T-cell (primary cell): ENCODE data around the gene CREBBP. TPM values are rescaled to one million over a fixed set of nuclear protein-coding genes. Genes with fewer than 3 reads are reported as not detected.
"Not testable (repeated sequence)": the region's sequence is repeated elsewhere in the genome, so short reads cannot be mapped to it uniquely, and the experiment has no call there.

ENCODE experiments used
- ATAC-seq, 4 experiments: fragments of 200-7000 bp in 3 of 4; fragments of 150-1000 bp in 1 of 4; cut with Tn5 transposase; replicated peaks in 1 of 4; 1 replicate in 3 of 4; 2 replicates in 1 of 4; pipeline ENCODE4 v1.10.0; 2021; ENCODE audit warnings: moderate library complexity in 3 of 4, mild to moderate bottlenecking in 2 of 4, moderate number of reproducible peaks in 1 of 4
- CTCF ChIA-PET, 2 donors: fragments of 300-600 bp; sonication (Branson Sonifier 250); formaldehyde crosslinking; loops; one replicate each; lab custom pipeline; 2022; ENCODE audit warnings: antibody characterized with exemption in 2 of 2; lab: Charles Lee
- POLR2A ChIA-PET, 2 donors: fragments of 300-600 bp; sonication (Branson Sonifier 250); formaldehyde crosslinking; loops; one replicate each; lab custom pipeline; 2022; ENCODE audit warnings: antibody characterized with exemption in 2 of 2; lab: Charles Lee
- DNase-seq, 35 experiments: peaks; one replicate each; pipeline versions ENCODE4 v3.0.0 to v3.0.0-alpha.2; 2013 to 2023
- H3K27ac ChIP-seq: one replicate; pipeline ENCODE4 v1.5.1; 2013; ENCODE audit warnings: low read length
- H3K27me3 ChIP-seq, 2 experiments: replicated peaks in 1 of 2; 1 replicate in 1 of 2; 2 replicates in 1 of 2; pipeline versions ENCODE4 v1.6.1 to v1.7.0; 2013; ENCODE audit warnings: low read length in 1 of 2, mixed read lengths in 1 of 2; ENCODE audit not compliant: control insufficient read depth in 2 of 2, insufficient read depth in 2 of 2; ENCODE audit errors: extremely low read depth in 1 of 2
- H3K36me3 ChIP-seq, 2 donors: 1 replicate in 1 of 2; 2 replicates in 1 of 2; pipeline versions ENCODE4 v1.6.1 to v1.7.0; 2013; ENCODE audit warnings: low read length in 1 of 2; ENCODE audit not compliant: control insufficient read depth in 2 of 2, insufficient read depth in 1 of 2; ENCODE audit errors: extremely low read depth in 1 of 2
- H3K4me1 ChIP-seq, 2 experiments: 1 replicate in 1 of 2; 2 replicates in 1 of 2; pipeline versions ENCODE4 v1.6.1 to v1.7.0; 2013; ENCODE audit warnings: low read length in 2 of 2, mixed read lengths in 1 of 2; ENCODE audit not compliant: insufficient read depth in 2 of 2, control insufficient read depth in 1 of 2; ENCODE audit errors: extremely low read depth in 1 of 2
- H3K4me3 ChIP-seq, 2 donors: 1 replicate in 1 of 2; 2 replicates in 1 of 2; pipeline versions ENCODE4 v1.5.1 to v1.7.0; 2013; ENCODE audit warnings: mild to moderate bottlenecking in 2 of 2, low read length in 1 of 2, moderate library complexity in 1 of 2; ENCODE audit not compliant: control insufficient read depth in 1 of 2; ENCODE audit errors: extremely low read depth in 1 of 2
- H3K9me3 ChIP-seq: 2 replicates; pipeline ENCODE4 v1.7.0; 2013
- H3K27ac Mint-ChIP-seq, 2 donors: one replicate each; pipeline ENCODE4 v1.8.0; 2020 to 2021; ENCODE audit warnings: mild to moderate bottlenecking in 2 of 2, mixed read lengths in 2 of 2
- H3K27me3 Mint-ChIP-seq, 2 donors: one replicate each; pipeline ENCODE4 v1.8.0; 2021 to 2022; ENCODE audit warnings: mixed read lengths in 2 of 2
- H3K36me3 Mint-ChIP-seq: one replicate; pipeline ENCODE4 v1.8.0; 2021; ENCODE audit warnings: mixed read lengths
- H3K4me1 Mint-ChIP-seq, 3 donors: one replicate each; pipeline ENCODE4 v1.8.0; 2020 to 2022; ENCODE audit warnings: mixed read lengths in 3 of 3, mild to moderate bottlenecking in 1 of 3
- H3K4me3 Mint-ChIP-seq, 3 donors: one replicate each; pipeline ENCODE4 v1.8.0; 2020 to 2022; ENCODE audit warnings: mild to moderate bottlenecking in 3 of 3, mixed read lengths in 3 of 3, moderate library complexity in 3 of 3
- H3K9me3 Mint-ChIP-seq, 3 donors: one replicate each; pipeline ENCODE4 v1.8.0; 2020 to 2022; ENCODE audit warnings: mixed read lengths in 3 of 3
- WGBS: methylation state at CpG from one replicate; pipeline ENCODE4 v1.1.5; 2013; ENCODE audit warnings: missing lambda C conversion rate; ENCODE audit not compliant: insufficient coverage; 5-methylcytosine and 5-hydroxymethylcytosine counted together
- total RNA-seq, 35 experiments: library from RNA in 6 of 35; stranded (reverse) in 6 of 35; fragments of 120-200 nt in 1 of 35; gene quantifications; one replicate each; pipeline versions ENCODE4 v1.2.1 to v1.2.4 and lab custom pipeline; 2013 to 2026

CREBBP gene
- total RNA-seq, 5 donors from 2014 or later (not counting 1 experiment from before 2014, with no cell fraction given): 114 to 183 (median 127) TPM

DNA sequence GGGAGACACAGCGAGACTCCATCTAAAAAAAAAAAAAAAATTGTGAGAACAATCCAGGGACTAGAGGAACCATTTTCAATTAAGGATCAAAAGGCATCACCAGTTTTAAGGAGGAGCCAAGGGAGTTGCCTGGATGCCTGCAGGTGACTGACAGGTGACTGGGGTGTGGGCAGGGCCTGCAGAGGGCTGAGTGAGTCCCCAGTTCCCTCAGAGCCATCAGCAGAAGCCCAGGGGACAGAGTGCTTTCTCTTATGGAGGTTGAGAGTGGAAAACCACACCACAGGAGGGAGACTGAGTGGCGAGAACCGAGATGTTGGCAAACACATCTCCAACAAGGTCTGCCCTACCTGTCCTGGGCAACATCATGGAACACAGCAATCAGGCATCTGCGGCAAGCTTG, 27.1 kb upstream of the CREBBP start:
- WGBS: 84% methylated on average over 3 of the region's 4 CpGs
- H3K4me3 Mint-ChIP-seq: no peak overlapping the region
- H3K36me3 Mint-ChIP-seq: no peaks in the 10 kb centered on the region
- H3K9me3 Mint-ChIP-seq: no peaks in the 10 kb centered on the region
- Histone ChIP-seq H3K27me3 (peaks cover 0 to 12% of the 10 kb centered on the region in 2 experiments), H3K27ac (no peak overlapping the region), H3K9me3 (no peaks in the 10 kb centered on the region), H3K4me1 (peaks cover 0 to 3% of the 10 kb centered on the region in 2 experiments), H3K4me3 (no peak overlapping the region), H3K36me3 (no peaks in the 10 kb centered on the region)
- ATAC-seq: no peak
- ChIA-PET POLR2A (no interaction called here), CTCF (no interaction called here)
- H3K27me3 Mint-ChIP-seq: no peaks in the 10 kb centered on the region
- no peak overlapping the region for H3K27ac Mint-ChIP-seq
- peaks cover 0 to 7% (median 3%) of the 10 kb centered on the region in 3 donors for H3K4me1 Mint-ChIP-seq
- DNase-seq: no peak

DNA sequence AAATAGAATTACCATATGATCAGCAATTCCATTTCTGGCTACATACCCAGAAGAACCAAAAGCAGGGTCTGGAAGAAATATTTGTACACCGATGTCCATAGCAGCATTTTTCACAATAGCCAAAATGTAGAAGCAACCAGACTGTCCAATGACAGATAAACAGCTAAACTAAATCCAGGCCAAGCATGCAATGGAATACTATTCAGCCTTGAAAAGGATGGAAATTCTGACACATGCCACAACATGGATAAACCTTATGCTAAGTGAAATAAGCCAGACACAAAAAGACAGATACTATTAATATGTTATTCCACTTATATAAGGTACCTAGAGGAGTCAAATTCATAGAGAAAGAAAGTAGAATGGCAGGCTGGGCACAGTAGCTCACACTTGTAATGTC, 25.9 kb upstream of the CREBBP start:
- CTCF ChIA-PET: no interaction called here
- no CpG with 5 or more reads among the region's 1 CpG for WGBS
- H3K4me3 ChIP-seq: no peak overlapping the region
- no peaks in the 10 kb centered on the region for H3K9me3 ChIP-seq
- Mint-ChIP-seq H3K27ac (no peak overlapping the region), H3K36me3 (no peaks in the 10 kb centered on the region), H3K4me3 (no peak overlapping the region), H3K4me1 (peaks cover 0 to 7% (median 3%) of the 10 kb centered on the region in 3 donors), H3K27me3 (no peaks in the 10 kb centered on the region), H3K9me3 (no peaks in the 10 kb centered on the region)
- H3K27ac ChIP-seq: no peak overlapping the region
- ATAC-seq (no peak), DNase-seq (no peak)
- peaks cover 0 to 14% of the 10 kb centered on the region in 2 experiments for H3K27me3 ChIP-seq
- no peaks in the 10 kb centered on the region for H3K36me3 ChIP-seq
- H3K4me1 ChIP-seq: peaks cover 0 to 3% of the 10 kb centered on the region in 2 experiments
- POLR2A ChIA-PET: no interaction called here

GRCh38 chr16:3904875-3905274, 24.4 kb upstream of the CREBBP start:
- Histone ChIP-seq H3K9me3 (no peaks in the 10 kb centered on the region), H3K4me1 (no peaks in the 10 kb centered on the region), H3K4me3 (no peak overlapping the region), H3K27me3 (peaks cover 0 to 14% of the 10 kb centered on the region in 2 experiments), H3K36me3 (no peaks in the 10 kb centered on the region), H3K27ac (no peak overlapping the region)
- H3K9me3 Mint-ChIP-seq: no peaks in the 10 kb centered on the region
- no peak for ATAC-seq
- POLR2A ChIA-PET: no interaction called here
- no peak for DNase-seq
- H3K4me3 Mint-ChIP-seq: no peak overlapping the region
- CTCF ChIA-PET: no interaction called here
- H3K4me1 Mint-ChIP-seq: no peaks in the 10 kb centered on the region
- no peak overlapping the region for H3K27ac Mint-ChIP-seq
- H3K27me3 Mint-ChIP-seq: no peaks in the 10 kb centered on the region
- no peaks in the 10 kb centered on the region for H3K36me3 Mint-ChIP-seq
- WGBS: 100% methylated on average over 1 of the region's 3 CpGs

DNA sequence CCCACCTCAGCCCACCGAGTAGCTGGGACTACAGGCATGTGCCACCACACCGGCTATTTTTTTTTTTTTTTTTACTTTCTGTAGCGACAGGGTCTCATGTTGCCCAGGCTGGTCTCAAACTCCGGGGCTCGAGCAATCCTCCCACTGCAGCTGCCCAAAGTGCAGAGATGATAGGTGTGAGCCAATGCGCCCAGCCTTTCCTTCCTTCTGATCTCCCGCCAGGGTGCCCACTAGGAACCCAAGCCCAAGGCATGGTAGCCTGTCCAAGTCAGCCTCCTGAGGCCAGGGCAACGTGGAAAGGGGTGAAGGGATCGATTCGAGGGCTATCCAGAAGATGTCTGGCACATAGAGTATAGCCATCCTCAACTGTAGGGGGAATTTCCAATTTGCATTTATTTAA, 9.6 kb upstream of the CREBBP start:
- no peak overlapping the region for H3K4me3 ChIP-seq
- H3K36me3 Mint-ChIP-seq: no peaks in the 10 kb centered on the region

DNA sequence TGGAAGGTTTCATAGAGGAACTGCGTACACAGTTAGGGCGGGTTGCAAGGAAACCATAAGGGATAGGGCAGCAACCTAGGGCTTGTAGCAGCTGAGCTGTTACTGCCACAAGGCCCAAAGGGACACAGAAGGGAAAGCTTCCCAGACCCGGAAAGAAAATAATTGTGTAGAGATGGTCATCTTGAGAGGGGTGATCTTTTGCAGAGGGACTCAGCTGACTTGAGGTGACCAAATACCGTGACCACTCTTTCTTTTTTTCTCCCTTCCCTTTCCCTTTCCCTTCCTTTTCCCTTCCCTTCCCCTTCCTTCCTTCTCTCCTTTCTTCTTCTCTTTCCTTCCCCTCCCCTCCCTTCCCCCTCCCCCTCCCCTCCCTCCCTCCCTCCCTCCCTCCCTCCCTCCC, 8.5 kb upstream of the CREBBP start:
- no peak overlapping the region for H3K27ac Mint-ChIP-seq

More for the DNA sequence above, 9.6 kb upstream of the CREBBP start:
- Histone ChIP-seq H3K9me3 (no peaks in the 10 kb centered on the region), H3K27ac (no peak overlapping the region), H3K27me3 (peaks cover 0 to 22% of the 10 kb centered on the region in 2 experiments), H3K4me1 (no peaks in the 10 kb centered on the region), H3K36me3 (no peaks in the 10 kb centered on the region)
- POLR2A ChIA-PET: no interaction called here
- DNase-seq (no peak), ATAC-seq (no peak)
- H3K9me3 Mint-ChIP-seq: peaks cover 0 to 2% (median 2%) of the 10 kb centered on the region in 3 donors
- WGBS: 92% methylated on average over 6 of the region's 10 CpGs
- no peaks in the 10 kb centered on the region for H3K4me1 Mint-ChIP-seq
- H3K27ac Mint-ChIP-seq: no peak overlapping the region
- no peak overlapping the region for H3K4me3 Mint-ChIP-seq
- H3K27me3 Mint-ChIP-seq: peaks cover 6 to 13% of the 10 kb centered on the region in 2 donors
- CTCF ChIA-PET: no interaction called here

GRCh38 chr16:3885999-3886398, 5.5 kb upstream of the CREBBP start:
- no CpG with 5 or more reads among the region's 5 CpGs for WGBS
- POLR2A ChIA-PET, H3K9me3 Mint-ChIP-seq, ATAC-seq, H3K27ac ChIP-seq, H3K36me3 ChIP-seq, H3K4me1 ChIP-seq, H3K27ac Mint-ChIP-seq, H3K4me3 Mint-ChIP-seq, DNase-seq, CTCF ChIA-PET, H3K9me3 ChIP-seq, H3K27me3 Mint-ChIP-seq, H3K4me3 ChIP-seq, H3K36me3 Mint-ChIP-seq: not testable (repeated sequence)
- peaks cover 0 to 29% of the 10 kb centered on the region in 2 experiments for H3K27me3 ChIP-seq
- H3K4me1 Mint-ChIP-seq: peaks cover 3 to 10% (median 9%) of the 10 kb centered on the region in 3 donors

More for the DNA sequence above, 8.5 kb upstream of the CREBBP start:
- Mint-ChIP-seq H3K9me3 (no peaks in the 10 kb centered on the region), H3K4me1 (no peaks in the 10 kb centered on the region), H3K36me3 (no peaks in the 10 kb centered on the region), H3K4me3 (no peak overlapping the region), H3K27me3 (peaks cover 6 to 10% of the 10 kb centered on the region in 2 donors)
- ChIA-PET CTCF (no interaction called here), POLR2A (interaction anchor here in 1 of 2 donors (0.5 kb wide), 1 partner anchor 27 kb away, joined by 5 read pairs; no protein-coding TSS in a partner anchor)
- H3K27ac ChIP-seq: no peak overlapping the region
- no peaks in the 10 kb centered on the region for H3K9me3 ChIP-seq
- peaks cover 0 to 22% of the 10 kb centered on the region in 2 experiments for H3K27me3 ChIP-seq
- DNase-seq (no peak), ATAC-seq (no peak)
- WGBS: 94% methylated on average over 3 of the region's 4 CpGs
- H3K4me1 ChIP-seq: no peaks in the 10 kb centered on the region
- H3K4me3 ChIP-seq: no peak overlapping the region
- no peaks in the 10 kb centered on the region for H3K36me3 ChIP-seq
